Measurements from ENCODE around the gene RIMS3.

DNA sequence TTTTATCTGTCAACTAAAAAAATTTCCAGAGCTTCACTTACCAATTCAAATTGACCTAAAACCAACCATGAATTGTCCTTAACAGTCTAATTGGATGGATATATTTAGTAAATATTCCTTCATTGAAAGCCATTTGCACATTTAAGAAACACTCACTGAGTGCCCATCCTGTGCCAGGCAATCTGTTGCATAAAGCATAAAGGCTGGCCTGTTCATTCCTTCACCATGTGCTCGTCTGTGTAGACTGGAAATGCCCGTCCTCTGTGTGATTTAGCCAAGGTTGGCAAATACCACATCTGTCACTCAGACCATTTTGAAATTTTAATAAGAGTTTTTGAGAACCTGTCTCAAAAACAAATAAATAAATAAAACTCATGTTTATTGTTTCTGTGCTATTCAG, 76.9 kb downstream of the RIMS3 start:
- TF ChIP-seq CTCF (IDR thresholded peaks at IDR 0.05; ENCODE audit: insufficient read depth, low read length, poor library complexity, severe bottlenecking) = no peak
- no peak for TF ChIP-seq EZH2phosphoT487 (conservative IDR thresholded peaks at IDR 0.05; ENCODE audit: low read length)
